Measurements from ENCODE around the gene LRRC7. TPM values are rescaled to one million over a fixed set of nuclear protein-coding genes. Genes with fewer than 3 reads are reported as not detected.
A peak's percentile ranks its signal among the peaks of the same experiment; 100 is the strongest.

Gene LRRC7
- polyA plus RNA-seq, 1 of the 3 experiments (the other 2 are of a cell fraction): 0.02 TPM

GRCh38 chr1:69707103-69707502, 139.4 kb downstream of the LRRC7 start:
- 77% methylated on average over 4 of the region's 4 CpGs for WGBS (ENCODE audit: low lambda C conversion rate)
- Histone ChIP-seq H3K79me2 (ENCODE audit: insufficient read depth) (no peaks in the 10 kb centered on the region), H3K9ac (no peak overlapping the region), H3K4me2 (no peak overlapping the region), H3K36me3 (replicated peaks in 1 of 2; ENCODE audit: control insufficient read depth in 1 of 2, insufficient read depth in 2 of 2, low read length in 1 of 2) (no peaks in the 10 kb centered on the region), H3K4me3 (ENCODE audit: low read depth in 2 of 2, low read length in 1 of 2) (no peak overlapping the region), H3K27me3 (ENCODE audit: insufficient read depth) (no peaks in the 10 kb centered on the region), H3F3A (replicated peaks; ENCODE audit: insufficient read depth) (no peaks in the 10 kb centered on the region), H2AFZ (ENCODE audit: low read depth) (no peak overlapping the region), H3K27ac (ENCODE audit: low read depth in 2 of 2, low read length in 1 of 2) (no peak overlapping the region), H3K9me3 (no peaks in the 10 kb centered on the region), H4K20me1 (ENCODE audit: insufficient read depth) (no peaks in the 10 kb centered on the region), H3K4me1 (ENCODE audit: control insufficient read depth in 1 of 2, insufficient read depth in 2 of 2, low read depth in 1 of 2, low read length in 1 of 2) (peaks cover 0 to 5% of the 10 kb centered on the region in 2 experiments; a peak in 3 of 4 replicates), H3K9me2 (peaks cover 3% of the 10 kb centered on the region; the same call in 1 of the 2 replicates)
- ChIA-PET CTCF (no interaction called here), POLR2A (no interaction called here)
- no peak for DNase-seq
- no peak for TF ChIP-seq FOSL2 (IDR thresholded peaks at IDR 0.05; ENCODE audit: borderline replicate concordance, low read depth)
- no peak for TF ChIP-seq GATA2 (CRISPR knock-in tag; IDR thresholded peaks at IDR 0.05)
- TF ChIP-seq RAD21 (IDR thresholded peaks at IDR 0.05; ENCODE audit: low read length): no peak
- TF ChIP-seq RXRA (IDR thresholded peaks at IDR 0.05; ENCODE audit: borderline replicate concordance, low read depth): no peak
- TF ChIP-seq TCF12 (IDR thresholded peaks at IDR 0.05): no peak
- no peak for TF ChIP-seq CHD2 (IDR thresholded peaks at IDR 0.05; ENCODE audit: low read length, partially characterized antibody)
- no peak for TF ChIP-seq TAF1 (IDR thresholded peaks at IDR 0.05; ENCODE audit: borderline replicate concordance, low read depth, low read length)
- TF ChIP-seq ELF1 (IDR thresholded peaks at IDR 0.05): no peak
- no peak for TF ChIP-seq POLR2AphosphoS5 (IDR thresholded peaks at IDR 0.05; ENCODE audit: low read depth, low read length)
- no peak for TF ChIP-seq EP300 (IDR thresholded peaks at IDR 0.05; ENCODE audit: borderline replicate concordance in 1 of 2, low read depth in 1 of 2, low read length in 1 of 2)
- no peak for TF ChIP-seq MEF2A (IDR thresholded peaks at IDR 0.05; ENCODE audit: borderline replicate concordance, low read depth)
- no peak for TF ChIP-seq CTCF (IDR thresholded peaks at IDR 0.05)

GRCh38 chr1:69710484-69711189, 142.9 kb downstream of the LRRC7 start:
- Histone ChIP-seq H3K27me3 (ENCODE audit: insufficient read depth) (no peaks in the 10 kb centered on the region), H3K4me2 (no peak overlapping the region), H3K27ac (ENCODE audit: low read depth in 2 of 2, low read length in 1 of 2) (no peak overlapping the region), H3K79me2 (ENCODE audit: insufficient read depth) (no peaks in the 10 kb centered on the region), H3K9ac (no peak overlapping the region), H4K20me1 (ENCODE audit: insufficient read depth) (no peaks in the 10 kb centered on the region), H3K9me2 (no peaks in the 10 kb centered on the region), H2AFZ (ENCODE audit: low read depth) (peak overlapping the region; percentile 66), H3K4me3 (ENCODE audit: low read depth in 2 of 2, low read length in 1 of 2) (no peak overlapping the region), H3K4me1 (ENCODE audit: control insufficient read depth in 1 of 2, insufficient read depth in 2 of 2, low read depth in 1 of 2, low read length in 1 of 2) (peaks cover 0 to 5% of the 10 kb centered on the region in 2 experiments; a peak in 3 of 4 replicates), H3K9me3 (no peaks in the 10 kb centered on the region), H3F3A (replicated peaks; ENCODE audit: insufficient read depth) (no peaks in the 10 kb centered on the region), H3K36me3 (replicated peaks in 1 of 2; ENCODE audit: control insufficient read depth in 1 of 2, insufficient read depth in 2 of 2, low read length in 1 of 2) (no peaks in the 10 kb centered on the region)
- ChIA-PET POLR2A (no interaction called here), CTCF (interaction anchor here (1.0 kb wide), 1 partner anchor 28 kb away, joined by 3 read pairs; no protein-coding TSS in a partner anchor)
- WGBS (ENCODE audit: low lambda C conversion rate): 34% methylated on average over 4 of the region's 4 CpGs
- DNase-seq: no peak
- TF ChIP-seq MEF2A (IDR thresholded peaks at IDR 0.05; ENCODE audit: borderline replicate concordance, low read depth): no peak
- TF ChIP-seq NRF1 (IDR thresholded peaks at IDR 0.05; ENCODE audit: low read depth, low read length): no peak
- TF ChIP-seq REST (IDR thresholded peaks at IDR 0.05; ENCODE audit: low read depth, low read length): no peak
- no peak for TF ChIP-seq NFIC (IDR thresholded peaks at IDR 0.05; ENCODE audit: borderline replicate concordance)
- no peak for TF ChIP-seq RFX5 (IDR thresholded peaks at IDR 0.05; ENCODE audit: low read length)
- TF ChIP-seq RAD21 (IDR thresholded peaks at IDR 0.05; ENCODE audit: low read length): no peak

Data from SK-N-SH (cell line).